HCT116 (cell line): ENCODE results near the gene CDK1.

ENCODE experiments used
- CTCF ChIP-seq, 3 experiments: fragments of 200-600 bp in 1 of 3; sonication (generic) in 1 of 3; IDR thresholded peaks in 2 of 3; conservative IDR thresholded peaks in 1 of 3; 2 replicates each; pipeline ENCODE4 v1.5.1; 2012 to 2017; ENCODE audit warnings: low read depth in 2 of 3, low read length in 2 of 3, antibody characterized with exemption in 1 of 3, borderline replicate concordance in 1 of 3, control low read depth in 1 of 3, mild to moderate bottlenecking in 1 of 3, mixed read lengths in 1 of 3, mixed run types in 1 of 3, moderate library complexity in 1 of 3; ENCODE audit not compliant: insufficient read depth in 1 of 3
- EGR1 ChIP-seq: IDR thresholded peaks from 2 replicates; pipeline ENCODE4 v1.6.1; 2012; ENCODE audit warnings: low read depth
- EZH2 ChIP-seq: fragments of 200-600 bp; sonication (generic); IDR thresholded peaks from 2 replicates; pipeline ENCODE4 v1.6.1; 2017; ENCODE audit warnings: antibody characterized with exemption, mixed run types
- MAX ChIP-seq: IDR thresholded peaks from 2 replicates; pipeline ENCODE4 v1.6.1; 2012
- POLR2A ChIP-seq: IDR thresholded peaks from 2 replicates; pipeline ENCODE4 v1.7.0; 2011; ENCODE audit warnings: borderline replicate concordance; ENCODE audit not compliant: insufficient read depth, insufficient read length; ENCODE audit errors: extremely low read depth
- POLR2AphosphoS5 ChIP-seq: IDR thresholded peaks from 2 replicates; pipeline ENCODE4 v1.6.1; 2011; ENCODE audit warnings: mild to moderate bottlenecking, low read depth, low read length, moderate library complexity
- REST ChIP-seq: IDR thresholded peaks from 2 replicates; pipeline ENCODE4 v1.6.1; 2012; ENCODE audit warnings: low read depth
- SIN3A ChIP-seq: IDR thresholded peaks from 2 replicates; pipeline ENCODE4 v1.6.1; 2012; ENCODE audit warnings: low read depth
- SP1 ChIP-seq: IDR thresholded peaks from 2 replicates; pipeline ENCODE4 v1.6.1; 2012; ENCODE audit warnings: low read depth
- ZBTB33 ChIP-seq: IDR thresholded peaks from 2 replicates; pipeline ENCODE4 v1.6.1; 2011; ENCODE audit warnings: mild to moderate bottlenecking, low read length, moderate library complexity; ENCODE audit not compliant: insufficient replicate concordance; ENCODE audit errors: extremely low read depth
- ZNF274 ChIP-seq: fragments of 200-500 bp; sonication (Bioruptor generic); IDR thresholded peaks from 2 replicates; pipeline ENCODE4 v1.6.1; 2014; ENCODE audit warnings: mild to moderate bottlenecking, low read depth, low read length, inconsistent platforms

- TF ChIP-seq POLR2A, result no peak
- TF ChIP-seq POLR2AphosphoS5, result no peak
- no peak for TF ChIP-seq SP1
- TF ChIP-seq CTCF (IDR thresholded peaks at IDR 0.05 in 2 of 3, conservative IDR thresholded peaks at IDR 0.05 in 1 of 3; ENCODE audit: borderline replicate concordance in 1 of 3, insufficient read depth in 1 of 3, low read depth in 2 of 3, low read length in 2 of 3), result no peak
- no peak for TF ChIP-seq REST
- no peak for TF ChIP-seq SIN3A
- no peak for TF ChIP-seq MAX
- TF ChIP-seq ZBTB33, result no peak
- TF ChIP-seq EZH2, result no peak
- no peak for TF ChIP-seq EGR1
- no peak for TF ChIP-seq ZNF274
These were observed 29.2 kb downstream of the CDK1 start for GRCh38 chr10:60807499-60807898.
